Endothelial cell of umbilical vein (primary cell): ENCODE measurements around the gene PDK2. TPM values are rescaled to one million over a fixed set of nuclear protein-coding genes. Genes with fewer than 3 reads are reported as not detected.

ENCODE experiments used
- BruUV-seq: library from RNA; stranded (reverse); fragments of 400-500 nt; replicated peaks from 2 replicates; lab custom pipeline; 2021; lab: Mats Ljungman, UMichigan
- CTCF ChIA-PET: fragments of 300-600, 350-600 bp; sonication (Branson Sonifier 250); formaldehyde crosslinking; loops from one replicate; lab custom pipeline; 2021; ENCODE audit warnings: antibody characterized with exemption, inconsistent platforms; lab: Charles Lee
- POLR2A ChIA-PET: fragments of 300-600, 350-600 bp; sonication (Branson Sonifier 250); formaldehyde crosslinking; loops from one replicate; lab custom pipeline; 2021; ENCODE audit warnings: antibody characterized with exemption, inconsistent platforms; lab: Charles Lee
- DNase-seq: peaks from one replicate; pipeline ENCODE4 v3.0.0-alpha.2; 2011; ENCODE audit warnings: low read depth, low spot score
- FAIRE-seq: peaks from 2 replicates; lab custom pipeline; 2011; peaks lifted over from hg19 to GRCh38; lab: Jason Lieb, UNC
- H2AFZ ChIP-seq: 2 replicates; pipeline ENCODE4 v1.6.0; 2012; ENCODE audit warnings: low read depth, low read length, control low read depth, inconsistent platforms
- H3K27ac ChIP-seq: 2 replicates; pipeline ENCODE4 v1.5.1; 2011; ENCODE audit warnings: low read depth, mild to moderate bottlenecking, control low read depth, low read length, moderate library complexity; ENCODE audit not compliant: insufficient read depth
- H3K27me3 ChIP-seq, 2 experiments: 2 replicates each; pipeline versions ENCODE4 v1.6.0 to v1.6.1; 2011; ENCODE audit warnings: low read length in 2 of 2, mixed read lengths in 1 of 2; ENCODE audit not compliant: control insufficient read depth in 2 of 2, insufficient read depth in 2 of 2
- H3K36me3 ChIP-seq, 2 experiments: 2 replicates in 1 of 2; 3 replicates in 1 of 2; pipeline ENCODE4 v1.5.1; 2011; ENCODE audit warnings: low read length in 2 of 2, mild to moderate bottlenecking in 1 of 2, moderate library complexity in 1 of 2; ENCODE audit not compliant: control insufficient read depth in 2 of 2, insufficient read depth in 2 of 2; ENCODE audit errors: extremely low read depth in 1 of 2
- H3K4me1 ChIP-seq: 3 replicates; pipeline ENCODE4 v1.5.1; 2011; ENCODE audit warnings: mild to moderate bottlenecking, low read length; ENCODE audit not compliant: control insufficient read depth, insufficient read depth; ENCODE audit errors: extremely low read depth
- H3K4me2 ChIP-seq: 2 replicates; pipeline ENCODE4 v1.6.1; 2011; ENCODE audit warnings: low read length, control low read depth, mixed read lengths; ENCODE audit not compliant: insufficient read depth
- H3K4me3 ChIP-seq, 3 experiments: fragments of 200-600 bp in 1 of 3; sonication (generic), shearing (Covaris generic) in 1 of 3; replicated peaks in 1 of 3; 2 replicates each; pipeline ENCODE4 v1.5.1; 2011 to 2016; ENCODE audit warnings: control low read depth in 3 of 3, low read length in 3 of 3, mild to moderate bottlenecking in 2 of 3, inconsistent platforms in 1 of 3, low read depth in 1 of 3, moderate library complexity in 1 of 3; ENCODE audit not compliant: insufficient read depth in 1 of 3
- H3K79me2 ChIP-seq: 2 replicates; pipeline ENCODE4 v1.6.0; 2012; ENCODE audit warnings: low read length, inconsistent platforms; ENCODE audit not compliant: control insufficient read depth, insufficient read depth
- H3K9ac ChIP-seq: replicated peaks from 2 replicates; pipeline ENCODE3; 2011; ENCODE audit warnings: low read length, control low read depth; ENCODE audit not compliant: insufficient read depth; ENCODE audit errors: extremely low read depth
- H3K9me1 ChIP-seq: replicated peaks from 3 replicates; pipeline ENCODE4 v1.6.0; 2011; ENCODE audit warnings: mild to moderate bottlenecking, low read length; ENCODE audit not compliant: control insufficient read depth, insufficient read depth; ENCODE audit errors: extremely low read depth
- H3K9me3 ChIP-seq: replicated peaks from 2 replicates; pipeline ENCODE4 v1.5.1; 2012; ENCODE audit warnings: low read length, inconsistent platforms; ENCODE audit not compliant: control insufficient read depth, insufficient read depth
- H4K20me1 ChIP-seq: replicated peaks from 2 replicates; pipeline ENCODE3; 2011; ENCODE audit warnings: mild to moderate bottlenecking, low read length; ENCODE audit not compliant: control insufficient read depth, insufficient read depth; ENCODE audit errors: extremely low read depth
- EZH2 ChIP-seq: IDR thresholded peaks from 2 replicates; pipeline ENCODE4 v1.6.1; 2012; ENCODE audit warnings: borderline replicate concordance, low read depth, mild to moderate bottlenecking, moderate library complexity, low read length, inconsistent platforms; ENCODE audit not compliant: severe bottlenecking
- FOS ChIP-seq: IDR thresholded peaks from 2 replicates; pipeline ENCODE4 v1.6.1; 2011; ENCODE audit warnings: mild to moderate bottlenecking, low read length, moderate library complexity, borderline replicate concordance; ENCODE audit not compliant: insufficient read depth
- GATA2 ChIP-seq: IDR thresholded peaks from 2 replicates; pipeline ENCODE4 v1.7.0; 2011; ENCODE audit warnings: low read depth, mild to moderate bottlenecking, moderate library complexity, mixed read lengths, low read length; ENCODE audit not compliant: insufficient read length, insufficient read depth
- JUN ChIP-seq: IDR thresholded peaks from 2 replicates; pipeline ENCODE4 v1.6.1; 2011; ENCODE audit warnings: borderline replicate concordance, low read depth; ENCODE audit not compliant: insufficient read length, insufficient read depth
- MYC ChIP-seq: IDR thresholded peaks from one replicate; pipeline ENCODE4 v1.6.1; 2011; ENCODE audit warnings: mild to moderate bottlenecking, low read depth, low read length
- POLR2A ChIP-seq: IDR thresholded peaks from 2 replicates; pipeline ENCODE4 v1.6.1; 2012; ENCODE audit warnings: low read depth, mild to moderate bottlenecking, control low read depth, low read length
- POLR2AphosphoS5 ChIP-seq: IDR thresholded peaks from 2 replicates; pipeline ENCODE4 v1.6.1; 2012; ENCODE audit warnings: low read depth, mild to moderate bottlenecking, control low read depth, low read length, moderate library complexity; ENCODE audit not compliant: insufficient read depth
- dilution Hi-C: fragments of 300-500 bp; cut with MboI; formaldehyde crosslinking; loops from one replicate; pipeline ENCODE4 v1.15.0; 2019; ENCODE audit warnings: low sequenced_read_pairs; ENCODE audit not compliant: extremely low pct_ligation_motif_present
- intact Hi-C: fragments of 100-400 bp; cut with micrococcal nuclease; formaldehyde crosslinking; loops from one replicate; pipeline ENCODE4 v1.10.0; 2022
- polyA plus RNA-seq, 4 experiments: library from polyadenylated mRNA; depleted of rRNA in 3 of 4; stranded (reverse) in 3 of 4; unstranded in 1 of 4; fragments of >200 nt; gene quantifications; 2 replicates each; pipeline versions ENCODE4 v1.2.1 to v1.2.3, GENCODE V29; 2011 to 2012; ENCODE audit warnings: missing spikeins in 1 of 4
- total RNA-seq: library from RNA; stranded (reverse); gene quantifications from 2 replicates; pipeline ENCODE4 v1.2.3, GENCODE V29; 2021
- TF ChIP-seq, protein P1 (sequence below), 2 donors: IDR thresholded peaks; 1 replicate in 1 of 2; 2 replicates in 1 of 2; pipeline ENCODE4 v1.5.1; 2011; ENCODE audit warnings: low read length in 2 of 2, mild to moderate bottlenecking in 2 of 2, moderate library complexity in 2 of 2, control low read depth in 1 of 2, inconsistent platforms in 1 of 2, low read depth in 1 of 2; ENCODE audit not compliant: insufficient read depth in 1 of 2; ENCODE audit errors: extremely low read depth in 1 of 2
- TF ChIP-seq, protein P2 (sequence below): IDR thresholded peaks from 2 replicates; pipeline ENCODE4 v1.6.1; 2011; ENCODE audit not compliant: insufficient read depth, insufficient read length

The PDK2 gene
- total and polyA plus RNA-seq, 2 donors (not counting 3 experiments of a cell fraction or from before 2014, with no cell fraction given), result 21.3 to 114 TPM

DNA sequence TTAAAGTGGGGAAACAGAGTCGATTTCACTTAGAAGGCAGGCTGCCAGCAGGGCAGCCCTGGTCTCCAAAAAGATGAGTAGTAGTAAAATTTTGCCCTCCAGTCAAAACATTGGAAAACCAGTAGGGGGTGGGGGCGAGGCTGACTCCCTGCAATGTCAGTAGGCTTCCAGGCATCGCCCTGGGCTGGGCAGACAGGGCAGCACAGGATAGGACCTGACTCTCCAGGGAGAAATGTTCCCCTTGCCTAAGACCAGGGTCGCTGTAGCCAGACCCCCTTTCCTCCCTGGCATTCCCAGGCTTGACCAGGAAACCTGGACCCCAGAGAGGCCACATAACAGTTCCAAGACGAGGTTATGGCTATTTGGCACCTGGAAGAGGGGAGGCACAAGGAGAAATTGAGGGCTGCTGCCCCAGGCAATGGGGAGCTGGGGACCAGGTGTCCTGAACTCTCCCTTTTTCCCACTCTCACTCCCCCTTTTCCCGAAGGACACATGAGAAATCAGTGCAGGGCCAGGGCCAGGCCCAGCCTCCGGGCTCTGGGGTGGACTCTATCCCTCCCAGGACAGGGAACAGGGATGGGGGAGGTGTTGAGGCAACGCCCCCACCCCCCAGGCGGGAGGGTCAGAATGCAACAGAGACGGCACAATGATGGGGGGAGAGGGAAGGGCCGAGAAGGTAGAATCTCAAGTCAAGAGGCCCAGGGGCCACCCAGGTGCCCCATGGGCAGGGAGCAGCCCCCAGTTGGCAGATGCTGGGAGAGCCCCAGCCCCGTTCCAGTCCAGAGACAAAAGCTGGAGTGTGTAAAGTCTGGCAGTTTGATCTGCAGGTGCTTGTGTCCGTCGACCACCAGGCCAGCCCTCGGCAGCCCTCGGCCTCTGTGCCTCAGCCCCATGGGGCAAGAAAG, 39.3 kb downstream of the PDK2 start:
- H3K27me3 ChIP-seq, result no peaks in the 10 kb centered on the region
- H3K9me3 ChIP-seq, result no peaks in the 10 kb centered on the region
- no peaks in the 10 kb centered on the region for H4K20me1 ChIP-seq
- ChIA-PET POLR2A (no interaction called here), CTCF (interaction anchor here (0.7 to 2.7 kb wide), 2 partner anchors 18 to 27 kb away, joined by 3 to 11 read pairs; no protein-coding TSS in a partner anchor)
- BruUV-seq, result TSS peak; percentile 69
- no peak overlapping the region for H3K4me2 ChIP-seq
- peaks cover 21 to 50% of the 10 kb centered on the region in 2 experiments for H3K36me3 ChIP-seq
- no peak overlapping the region for H3K27ac ChIP-seq
- H3K4me1 ChIP-seq, result peaks cover 3% of the 10 kb centered on the region
- dilution Hi-C loops (no loop called here), intact Hi-C loops (no loop called here)
- H3K4me3 ChIP-seq, result no peak overlapping the region
- no peak overlapping the region for H2AFZ ChIP-seq
- FAIRE-seq (no peak), DNase-seq (no peak)
- no peaks in the 10 kb centered on the region for H3K9me1 ChIP-seq
- H3K79me2 ChIP-seq, result no peaks in the 10 kb centered on the region
- TF ChIP-seq MYC (no peak), POLR2A (no peak), FOS (no peak), POLR2AphosphoS5 (no peak), GATA2 (no peak), JUN (no peak), EZH2 (no peak)
- TF ChIP-seq, protein P1, sequence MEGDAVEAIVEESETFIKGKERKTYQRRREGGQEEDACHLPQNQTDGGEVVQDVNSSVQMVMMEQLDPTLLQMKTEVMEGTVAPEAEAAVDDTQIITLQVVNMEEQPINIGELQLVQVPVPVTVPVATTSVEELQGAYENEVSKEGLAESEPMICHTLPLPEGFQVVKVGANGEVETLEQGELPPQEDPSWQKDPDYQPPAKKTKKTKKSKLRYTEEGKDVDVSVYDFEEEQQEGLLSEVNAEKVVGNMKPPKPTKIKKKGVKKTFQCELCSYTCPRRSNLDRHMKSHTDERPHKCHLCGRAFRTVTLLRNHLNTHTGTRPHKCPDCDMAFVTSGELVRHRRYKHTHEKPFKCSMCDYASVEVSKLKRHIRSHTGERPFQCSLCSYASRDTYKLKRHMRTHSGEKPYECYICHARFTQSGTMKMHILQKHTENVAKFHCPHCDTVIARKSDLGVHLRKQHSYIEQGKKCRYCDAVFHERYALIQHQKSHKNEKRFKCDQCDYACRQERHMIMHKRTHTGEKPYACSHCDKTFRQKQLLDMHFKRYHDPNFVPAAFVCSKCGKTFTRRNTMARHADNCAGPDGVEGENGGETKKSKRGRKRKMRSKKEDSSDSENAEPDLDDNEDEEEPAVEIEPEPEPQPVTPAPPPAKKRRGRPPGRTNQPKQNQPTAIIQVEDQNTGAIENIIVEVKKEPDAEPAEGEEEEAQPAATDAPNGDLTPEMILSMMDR (IDR thresholded peaks at IDR 0.05; ENCODE audit: extremely low read depth in 1 of 2, insufficient read depth in 1 of 2, low read depth in 1 of 2, low read length in 2 of 2), result no peak
- TF ChIP-seq, protein P2, sequence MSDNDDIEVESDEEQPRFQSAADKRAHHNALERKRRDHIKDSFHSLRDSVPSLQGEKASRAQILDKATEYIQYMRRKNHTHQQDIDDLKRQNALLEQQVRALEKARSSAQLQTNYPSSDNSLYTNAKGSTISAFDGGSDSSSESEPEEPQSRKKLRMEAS, result no peak
- no peak overlapping the region for H3K9ac ChIP-seq
